GM12873 (cell line): ENCODE data around the gene TNFRSF1B.

Experiments
- TF ChIP-seq, protein P1 (sequence below): IDR thresholded peaks from 2 replicates; pipeline ENCODE4 v1.5.1; 2012; ENCODE audit warnings: low read depth, mild to moderate bottlenecking, moderate library complexity, low read length, control low read depth; ENCODE audit not compliant: insufficient read depth; ENCODE audit errors: missing control alignments

The TNFRSF1B gene

DNA sequence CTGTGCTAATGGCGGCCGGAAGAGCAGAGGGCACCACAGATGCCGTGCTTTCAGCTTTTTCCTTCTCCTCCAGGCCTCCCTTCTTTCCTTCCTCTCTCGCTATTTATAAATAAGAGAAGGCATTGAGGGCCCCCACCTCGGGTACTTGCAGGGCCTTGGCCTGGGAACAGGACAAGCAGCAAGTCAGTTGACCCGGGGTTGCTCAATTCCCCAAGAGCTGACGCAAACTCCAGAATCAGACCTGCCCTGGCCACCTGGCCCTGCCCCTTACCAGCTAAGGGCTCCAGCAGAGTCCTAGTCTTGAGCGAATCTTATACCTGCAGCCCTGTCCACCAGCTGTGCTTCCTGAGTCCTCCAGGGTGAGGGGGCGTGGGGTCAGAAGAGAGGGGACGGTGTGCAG lies 13.5 kb downstream of the TNFRSF1B start:
- TF ChIP-seq, protein P1, sequence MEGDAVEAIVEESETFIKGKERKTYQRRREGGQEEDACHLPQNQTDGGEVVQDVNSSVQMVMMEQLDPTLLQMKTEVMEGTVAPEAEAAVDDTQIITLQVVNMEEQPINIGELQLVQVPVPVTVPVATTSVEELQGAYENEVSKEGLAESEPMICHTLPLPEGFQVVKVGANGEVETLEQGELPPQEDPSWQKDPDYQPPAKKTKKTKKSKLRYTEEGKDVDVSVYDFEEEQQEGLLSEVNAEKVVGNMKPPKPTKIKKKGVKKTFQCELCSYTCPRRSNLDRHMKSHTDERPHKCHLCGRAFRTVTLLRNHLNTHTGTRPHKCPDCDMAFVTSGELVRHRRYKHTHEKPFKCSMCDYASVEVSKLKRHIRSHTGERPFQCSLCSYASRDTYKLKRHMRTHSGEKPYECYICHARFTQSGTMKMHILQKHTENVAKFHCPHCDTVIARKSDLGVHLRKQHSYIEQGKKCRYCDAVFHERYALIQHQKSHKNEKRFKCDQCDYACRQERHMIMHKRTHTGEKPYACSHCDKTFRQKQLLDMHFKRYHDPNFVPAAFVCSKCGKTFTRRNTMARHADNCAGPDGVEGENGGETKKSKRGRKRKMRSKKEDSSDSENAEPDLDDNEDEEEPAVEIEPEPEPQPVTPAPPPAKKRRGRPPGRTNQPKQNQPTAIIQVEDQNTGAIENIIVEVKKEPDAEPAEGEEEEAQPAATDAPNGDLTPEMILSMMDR, result no peak

GRCh38 chr1:12180903-12181302 lies 14.1 kb downstream of the TNFRSF1B start:
- TF ChIP-seq, protein P1, result no peak

DNA sequence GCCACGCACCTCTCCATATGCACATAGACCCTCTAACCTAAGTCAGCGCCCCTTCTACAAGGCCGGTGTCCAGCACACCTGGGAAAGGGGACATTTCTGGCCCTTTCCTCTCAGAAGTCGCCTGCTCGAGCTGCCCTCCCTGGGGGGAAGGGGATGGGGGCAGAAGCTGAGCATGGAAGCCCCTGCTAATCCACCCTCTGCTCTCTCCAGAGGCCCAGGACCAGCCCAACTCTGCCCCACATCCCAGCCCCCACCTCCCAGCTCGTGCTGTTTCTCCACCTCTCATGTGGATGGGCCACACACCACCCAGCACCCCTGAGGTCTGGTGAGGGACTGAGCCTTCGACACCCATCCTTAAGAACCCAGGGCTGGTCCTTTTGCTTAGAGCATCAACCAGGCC lies 14.8 kb downstream of the TNFRSF1B start:
- TF ChIP-seq, protein P1, result no peak

DNA sequence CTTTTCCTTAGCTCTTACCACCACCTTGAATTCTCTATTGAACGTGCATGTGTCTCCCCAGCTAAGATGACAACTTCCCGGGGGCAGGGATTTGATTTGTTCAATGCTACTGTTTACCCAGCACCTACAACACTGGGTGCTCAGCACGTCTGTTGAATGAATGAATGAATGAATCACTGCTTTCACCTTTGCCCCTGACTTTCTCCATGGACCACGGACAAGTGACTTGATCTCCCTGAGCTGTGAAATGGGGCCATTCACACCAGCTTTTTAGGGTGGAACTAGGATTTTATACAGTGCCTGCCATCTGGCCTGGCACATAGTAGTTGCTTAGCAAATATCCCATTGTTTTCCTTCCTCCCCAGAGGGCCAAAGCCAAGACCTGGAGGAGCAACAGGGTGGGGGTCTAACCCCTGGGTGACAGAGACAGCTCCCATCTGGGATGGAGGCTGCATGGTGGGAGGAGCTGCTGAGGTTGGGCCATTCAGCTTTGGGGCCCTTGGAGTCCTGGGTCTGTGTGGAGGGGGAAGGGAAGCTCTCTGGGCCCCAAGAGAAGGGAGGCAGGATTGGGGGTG lies 15.7 kb downstream of the TNFRSF1B start:
- TF ChIP-seq, protein P1, result no peak

- TF ChIP-seq, protein P1, result no peak
These were observed 16.5 kb downstream of the TNFRSF1B start for GRCh38 chr1:12183095-12183794.

DNA sequence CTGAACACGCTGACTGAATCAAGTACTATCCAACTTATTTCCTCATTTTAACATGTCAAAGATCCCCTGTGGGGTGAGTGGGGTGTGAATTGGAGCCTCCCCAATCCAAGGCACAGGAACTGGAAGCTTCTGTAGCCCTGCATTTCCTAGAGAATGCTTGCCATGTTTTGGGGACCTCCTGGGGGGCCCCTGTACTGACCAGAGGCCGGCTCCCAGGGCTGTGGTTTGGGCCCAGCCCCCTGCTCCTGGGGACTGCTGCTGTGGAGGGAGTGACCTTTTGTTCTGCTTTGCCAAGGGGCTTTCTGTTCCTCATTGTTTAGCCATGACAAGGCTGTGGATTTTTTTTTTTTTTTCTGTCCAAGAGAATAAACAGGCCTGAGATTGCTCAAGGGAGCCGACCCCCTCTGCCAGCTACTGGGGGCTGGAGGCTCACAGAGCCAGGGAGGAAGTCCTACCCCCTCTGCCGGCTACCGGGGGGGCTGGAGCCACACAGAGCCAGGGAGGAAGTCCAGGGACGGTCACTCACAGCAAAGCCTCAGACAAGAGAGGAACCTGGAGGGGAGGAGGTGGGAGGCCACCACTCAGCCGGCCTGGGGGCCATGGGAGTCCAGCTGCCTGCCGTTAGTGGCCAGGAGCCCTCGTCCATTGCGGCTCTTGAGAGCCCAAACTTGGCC lies 17.4 kb downstream of the TNFRSF1B start:
- TF ChIP-seq, protein P1, result no peak
